ENCODE results near the gene CALHM3.

DNA sequence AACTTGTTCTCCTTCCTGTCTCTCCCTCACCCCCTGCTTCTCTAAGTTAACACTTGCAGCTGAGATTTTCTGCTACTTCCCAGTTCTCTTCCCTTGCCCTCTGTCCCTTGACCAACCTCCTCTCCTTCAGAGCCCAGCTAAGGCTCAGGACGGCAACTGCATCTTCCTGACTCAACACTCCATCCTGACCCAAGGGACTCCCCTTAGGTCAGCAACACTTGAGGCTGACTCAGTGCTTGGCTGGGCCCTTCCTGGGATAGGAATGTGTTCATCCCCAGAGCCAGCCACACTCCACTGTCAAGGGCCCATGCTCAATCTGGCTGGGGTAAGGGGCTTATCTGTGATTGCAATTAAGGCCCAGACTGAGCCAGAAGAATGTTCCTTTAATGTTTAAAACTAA, 30.3 kb downstream of the CALHM3 start:
- no peak for TF ChIP-seq POLR2A (IDR thresholded peaks at IDR 0.05)
- TF ChIP-seq, protein P1, sequence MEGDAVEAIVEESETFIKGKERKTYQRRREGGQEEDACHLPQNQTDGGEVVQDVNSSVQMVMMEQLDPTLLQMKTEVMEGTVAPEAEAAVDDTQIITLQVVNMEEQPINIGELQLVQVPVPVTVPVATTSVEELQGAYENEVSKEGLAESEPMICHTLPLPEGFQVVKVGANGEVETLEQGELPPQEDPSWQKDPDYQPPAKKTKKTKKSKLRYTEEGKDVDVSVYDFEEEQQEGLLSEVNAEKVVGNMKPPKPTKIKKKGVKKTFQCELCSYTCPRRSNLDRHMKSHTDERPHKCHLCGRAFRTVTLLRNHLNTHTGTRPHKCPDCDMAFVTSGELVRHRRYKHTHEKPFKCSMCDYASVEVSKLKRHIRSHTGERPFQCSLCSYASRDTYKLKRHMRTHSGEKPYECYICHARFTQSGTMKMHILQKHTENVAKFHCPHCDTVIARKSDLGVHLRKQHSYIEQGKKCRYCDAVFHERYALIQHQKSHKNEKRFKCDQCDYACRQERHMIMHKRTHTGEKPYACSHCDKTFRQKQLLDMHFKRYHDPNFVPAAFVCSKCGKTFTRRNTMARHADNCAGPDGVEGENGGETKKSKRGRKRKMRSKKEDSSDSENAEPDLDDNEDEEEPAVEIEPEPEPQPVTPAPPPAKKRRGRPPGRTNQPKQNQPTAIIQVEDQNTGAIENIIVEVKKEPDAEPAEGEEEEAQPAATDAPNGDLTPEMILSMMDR (IDR thresholded peaks at IDR 0.05) = no peak
